GM23248 (cell line): ENCODE data around the gene IBTK.

Source experiments
- EZH2 ChIP-seq: fragments of 200-600 bp; sonication (generic); IDR thresholded peaks from 2 replicates; pipeline ENCODE4 v1.6.1; 2018; ENCODE audit warnings: antibody characterized with exemption, mild to moderate bottlenecking; ENCODE audit not compliant: insufficient read depth, poor library complexity, severe bottlenecking
- EZH2phosphoT487 ChIP-seq: fragments of 200-600 bp; sonication (generic); IDR thresholded peaks from 2 replicates; pipeline ENCODE4 v1.6.1; 2018; ENCODE audit warnings: antibody characterized with exemption, moderate library complexity, mild to moderate bottlenecking, low read depth; ENCODE audit not compliant: insufficient read depth

- TF ChIP-seq EZH2phosphoT487 (no peak), EZH2 (no peak)
Measured at GRCh38 chr6:82264321-82264720, 16.8 kb upstream of the IBTK start.
